Tibial nerve (tissue), 4 donors: ENCODE results near the gene PPRC1. TPM values are rescaled to one million over a fixed set of nuclear protein-coding genes. Genes with fewer than 3 reads are reported as not detected.
A peak's percentile ranks its signal among the peaks of the same experiment; 100 is the strongest.
"Not testable (repeated sequence)": the region's sequence is repeated elsewhere in the genome, so short reads cannot be mapped to it uniquely, and the experiment has no call there.

Experiments
- DNase-seq, 2 donors: peaks; one replicate each; pipeline ENCODE4 v3.0.0-alpha.2; 2019; ENCODE audit warnings: low spot score in 2 of 2
- H3K27ac ChIP-seq, 4 donors: fragments of 200-600 bp; sonication (generic) in 3 of 4; one replicate each; pipeline ENCODE4 v1.5.1; 2017 to 2019; ENCODE audit warnings: mild to moderate bottlenecking in 1 of 4
- H3K27me3 ChIP-seq, 2 donors: fragments of 200-600 bp; sonication (generic) in 1 of 2; one replicate each; pipeline versions ENCODE4 v1.5.1 to v1.6.0; 2017 to 2019
- H3K36me3 ChIP-seq, 3 donors: fragments of 200-600 bp; sonication (generic); one replicate each; pipeline ENCODE4 v1.5.1; 2018 to 2019
- H3K4me1 ChIP-seq, 4 donors: fragments of 200-600 bp; sonication (generic) in 3 of 4; one replicate each; pipeline ENCODE4 v1.5.1; 2017 to 2019
- H3K4me3 ChIP-seq, 4 donors: fragments of 200-600 bp; sonication (generic) in 3 of 4; one replicate each; pipeline ENCODE4 v1.5.1; 2017 to 2019; ENCODE audit warnings: mild to moderate bottlenecking in 1 of 4, moderate library complexity in 1 of 4
- H3K9me3 ChIP-seq, 4 donors: fragments of 200-600 bp; sonication (generic) in 3 of 4; one replicate each; pipeline ENCODE4 v1.5.1; 2017 to 2019
- CTCF ChIP-seq, 5 experiments: fragments of 200-600 bp in 3 of 5; fragments of 450-650 bp in 2 of 5; sonication (generic) in 3 of 5; IDR thresholded peaks; one replicate each; pipeline ENCODE4 v1.5.1; 2016 to 2019; ENCODE audit warnings: antibody characterized with exemption in 5 of 5, mild to moderate bottlenecking in 3 of 5, moderate library complexity in 2 of 5
- EP300 ChIP-seq, 2 donors: sonication (generic); formaldehyde crosslinking; IDR thresholded peaks; one replicate each; pipeline ENCODE4 v1.6.1; 2017; ENCODE audit warnings: antibody characterized with exemption in 2 of 2, mild to moderate bottlenecking in 1 of 2
- POLR2A ChIP-seq, 2 donors: fragments of 450-650 bp; IDR thresholded peaks; one replicate each; pipeline ENCODE4 v1.6.1; 2017; ENCODE audit warnings: antibody characterized with exemption in 2 of 2, mild to moderate bottlenecking in 2 of 2, moderate library complexity in 2 of 2
- WGBS, 2 donors: methylation state at CpG; one replicate each; pipeline ENCODE4 v1.1.5; 2018; 5-methylcytosine and 5-hydroxymethylcytosine counted together
- total RNA-seq, 4 donors: library from RNA; depleted of rRNA; stranded (reverse); fragments of >200 nt; gene quantifications; one replicate each; pipeline ENCODE4 v1.1.0, GENCODE V29; 2016

The PPRC1 gene
- total RNA-seq, 4 donors from 2014 or later: 10.1 to 26.4 (median 18.7) TPM

DNA sequence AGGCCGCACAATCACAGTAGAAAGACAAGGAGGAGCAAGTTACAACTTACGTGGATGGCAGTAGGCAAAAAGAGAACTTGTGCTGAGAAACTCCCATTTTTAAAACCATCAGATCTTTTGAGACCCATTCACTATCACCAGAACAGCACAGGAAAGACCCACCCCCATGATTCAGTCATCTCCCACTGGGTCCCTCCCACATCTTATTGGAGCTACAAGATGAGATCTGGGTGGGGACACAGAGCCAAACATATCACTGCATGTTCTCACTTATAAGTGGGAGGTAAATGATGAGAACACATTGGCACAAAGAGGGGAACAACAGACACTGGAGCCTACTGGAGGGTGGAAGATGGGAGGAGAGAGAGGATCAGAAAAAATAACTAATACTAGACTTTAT is 51.8 kb downstream of the PPRC1 start:
- no peak overlapping the region for H3K4me3 ChIP-seq
- no peaks in the 10 kb centered on the region for H3K9me3 ChIP-seq
- no peaks in the 10 kb centered on the region for H3K27me3 ChIP-seq
- H3K36me3 ChIP-seq: no peaks in the 10 kb centered on the region
- WGBS, 2 donors: 73 to 78% methylated on average over 2 of the region's 2 CpGs
- TF ChIP-seq CTCF (IDR thresholded peaks at IDR 0.05) (no peak), POLR2A (IDR thresholded peaks at IDR 0.05) (no peak), EP300 (IDR thresholded peaks at IDR 0.05) (no peak)
- DNase-seq: no peak
- H3K27ac ChIP-seq: no peak overlapping the region
- peaks cover 0 to 12% (median 4%) of the 10 kb centered on the region in 4 donors for H3K4me1 ChIP-seq

DNA sequence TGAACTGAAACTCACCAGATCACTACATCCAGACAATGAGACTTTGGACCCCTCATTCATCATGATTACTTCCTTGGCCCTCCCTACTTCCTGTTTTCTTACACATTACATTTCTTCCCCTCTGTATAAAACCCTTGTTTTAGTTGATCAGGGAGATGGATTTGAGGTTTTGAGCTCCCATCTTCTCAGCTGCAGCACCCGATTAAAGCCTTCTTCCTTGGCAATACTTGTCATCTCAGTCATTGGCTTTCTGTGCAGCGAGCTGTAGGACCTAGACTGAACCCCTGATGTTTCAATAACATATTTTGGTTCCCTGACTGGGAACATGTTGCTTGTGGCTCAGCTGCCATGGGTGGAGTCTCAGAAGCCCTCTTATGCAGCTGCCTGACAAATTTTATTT is 52.4 kb downstream of the PPRC1 start:
- no peaks in the 10 kb centered on the region for H3K9me3 ChIP-seq
- WGBS, 2 donors: 76 to 80% methylated on average over 2 of the region's 2 CpGs
- no peak overlapping the region for H3K27ac ChIP-seq
- H3K4me1 ChIP-seq: peaks cover 0 to 14% (median 5%) of the 10 kb centered on the region in 4 donors
- H3K27me3 ChIP-seq: no peaks in the 10 kb centered on the region
- TF ChIP-seq EP300 (IDR thresholded peaks at IDR 0.05) (no peak), CTCF (IDR thresholded peaks at IDR 0.05) (no peak), POLR2A (IDR thresholded peaks at IDR 0.05) (no peak)
- H3K4me3 ChIP-seq: no peak overlapping the region
- DNase-seq: no peak
- no peaks in the 10 kb centered on the region for H3K36me3 ChIP-seq

GRCh38 chr10:102185811-102186527 is 53.1 kb downstream of the PPRC1 start:
- Histone ChIP-seq H3K27ac (no peak overlapping the region), H3K4me1 (peaks cover 0 to 14% (median 5%) of the 10 kb centered on the region in 4 donors), H3K4me3 (no peak overlapping the region), H3K9me3 (no peaks in the 10 kb centered on the region), H3K36me3 (no peaks in the 10 kb centered on the region), H3K27me3 (no peaks in the 10 kb centered on the region)
- DNase-seq: no peak
- WGBS, 2 donors: 81 to 84% methylated on average over 15 of the region's 15 CpGs
- TF ChIP-seq CTCF (IDR thresholded peaks at IDR 0.05) (no peak), POLR2A (IDR thresholded peaks at IDR 0.05) (no peak), EP300 (IDR thresholded peaks at IDR 0.05) (no peak)

GRCh38 chr10:102188298-102188940 is 55.6 kb downstream of the PPRC1 start:
- Histone ChIP-seq H3K9me3 (peaks cover 0 to 7% (median 0%) of the 10 kb centered on the region in 4 donors), H3K36me3 (no peaks in the 10 kb centered on the region), H3K4me1 (peaks cover 0 to 14% (median 5%) of the 10 kb centered on the region in 4 donors), H3K27me3 (no peaks in the 10 kb centered on the region), H3K27ac (no peak overlapping the region), H3K4me3 (no peak overlapping the region)
- 55 to 63% methylated on average over 3 of the region's 3 CpGs for WGBS, 2 donors
- no peak for TF ChIP-seq POLR2A (IDR thresholded peaks at IDR 0.05)
- TF ChIP-seq CTCF (IDR thresholded peaks at IDR 0.05): no peak
- TF ChIP-seq EP300 (IDR thresholded peaks at IDR 0.05): no peak
- no peak for DNase-seq

DNA sequence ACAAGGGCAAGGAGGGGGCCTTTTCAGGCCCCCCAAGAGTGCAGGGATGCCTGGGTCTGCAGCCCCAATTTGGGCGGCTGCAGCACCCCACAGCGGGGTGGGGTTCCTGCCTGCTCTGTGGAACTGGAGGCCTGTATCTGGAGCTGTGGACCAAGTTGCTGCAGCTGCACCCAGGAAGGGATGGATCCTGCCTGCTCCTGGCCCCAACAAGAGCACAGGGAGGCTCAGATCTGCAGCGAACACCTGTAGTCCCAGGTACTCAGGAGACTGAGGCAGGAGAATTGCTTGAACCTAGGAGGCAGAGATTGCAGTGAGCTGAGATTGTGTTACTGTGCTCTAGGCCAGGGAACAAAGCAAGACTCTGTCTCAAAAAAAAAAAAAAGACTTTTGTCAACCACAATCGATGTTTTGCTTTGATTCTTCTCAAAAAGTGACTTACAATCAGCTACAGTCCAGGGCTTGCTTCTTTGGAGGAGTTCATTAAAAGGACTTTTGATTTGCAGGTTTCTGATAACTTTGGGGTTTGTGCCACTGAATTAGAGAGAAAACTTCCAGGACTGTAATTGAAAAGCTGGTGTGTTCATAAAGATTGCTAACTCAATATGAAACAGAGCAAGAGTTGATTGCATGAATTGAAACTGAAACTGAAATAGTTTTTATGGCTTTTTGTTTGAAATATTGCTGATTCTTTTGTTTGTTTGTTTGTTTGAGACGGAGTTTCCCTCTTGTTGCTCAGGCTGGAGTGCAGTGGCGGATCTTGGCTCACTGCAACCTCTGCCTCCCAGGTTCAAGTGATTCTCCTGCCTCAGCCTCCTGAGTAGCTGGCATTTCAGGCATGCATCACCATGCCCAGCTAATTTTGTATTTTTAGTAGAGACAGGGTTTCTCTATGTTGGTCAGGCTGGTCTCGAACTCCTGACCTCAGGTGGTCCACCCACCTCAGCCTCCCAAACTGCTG is 56.4 kb downstream of the PPRC1 start:
- DNase-seq, H3K27me3 ChIP-seq, H3K9me3 ChIP-seq, H3K36me3 ChIP-seq, H3K4me3 ChIP-seq: not testable (repeated sequence)
- Histone ChIP-seq H3K4me1 (peaks cover 0 to 14% (median 5%) of the 10 kb centered on the region in 4 donors), H3K27ac (peak overlapping the region in 3 of 4 donors; percentile 5 to 70 (median 43))
- WGBS, 2 donors: 45 to 60% methylated on average over 5 to 7 of the region's 7 CpGs
